Brain pericyte (primary cell): Measurements from ENCODE around the gene S1PR2.
"Not testable (repeated sequence)": the region's sequence is repeated elsewhere in the genome, so short reads cannot be mapped to it uniquely, and the experiment has no call there.

ENCODE experiments used
- DNase-seq: peaks from one replicate; pipeline ENCODE4 v3.0.0-alpha.2; 2012; ENCODE audit warnings: low read depth, low spot score

The S1PR2 gene

GRCh38 chr19:10254244-10254643 lies 23.1 kb upstream of the S1PR2 start:
- DNase-seq = no peak

- DNase-seq = no peak
Measured at GRCh38 chr19:10252707-10253106, 21.6 kb upstream of the S1PR2 start.

GRCh38 chr19:10251792-10252694 lies 20.9 kb upstream of the S1PR2 start, which contains the start of gene MRPL4:
MRPL4 (plus strand) TSS chr19:10252214; CDS start chr19:10252254, 40 bp downstream.
- DNase-seq = peak; percentile 97

GRCh38 chr19:10246511-10246910 lies 15.4 kb upstream of the S1PR2 start:
- no peak for DNase-seq

- DNase-seq = no peak
Measured at GRCh38 chr19:10245189-10245939, 14.2 kb upstream of the S1PR2 start.

- DNase-seq = no peak
Measured at GRCh38 chr19:10243606-10244005, 12.5 kb upstream of the S1PR2 start.

- DNase-seq = not testable (repeated sequence)
Measured at GRCh38 chr19:10241826-10242449, 10.8 kb upstream of the S1PR2 start.

GRCh38 chr19:10238172-10238783 lies 7.1 kb upstream of the S1PR2 start:
- DNase-seq = peak; percentile 84

GRCh38 chr19:10237702-10238101 lies 6.6 kb upstream of the S1PR2 start:
- DNase-seq = no peak

- DNase-seq = not testable (repeated sequence)
Measured at GRCh38 chr19:10235409-10235808, 4.3 kb upstream of the S1PR2 start.

GRCh38 chr19:10235003-10235402 lies 3.9 kb upstream of the S1PR2 start:
- DNase-seq = no peak

GRCh38 chr19:10233946-10234345 lies 2.8 kb upstream of the S1PR2 start:
- no peak for DNase-seq

GRCh38 chr19:10231612-10232228 lies 589 bp upstream of the S1PR2 start:
- no peak for DNase-seq

- no peak for DNase-seq
Measured at GRCh38 chr19:10230173-10230860, 814 bp downstream of the S1PR2 start.

GRCh38 chr19:10228920-10229319 lies 2.2 kb downstream of the S1PR2 start:
- DNase-seq = no peak

GRCh38 chr19:10228393-10228792 lies 2.7 kb downstream of the S1PR2 start:
- no peak for DNase-seq

GRCh38 chr19:10227026-10227971 lies 3.8 kb downstream of the S1PR2 start:
- DNase-seq = no peak

GRCh38 chr19:10226376-10227025 lies 4.6 kb downstream of the S1PR2 start:
- DNase-seq = peak; percentile 75

- DNase-seq = no peak
Measured at GRCh38 chr19:10226021-10226375, 5.1 kb downstream of the S1PR2 start.
